ENCODE measurements around the gene ZNF391. TPM values are rescaled to one million over a fixed set of nuclear protein-coding genes. Genes with fewer than 3 reads are reported as not detected.

Gene ZNF391
- total RNA-seq, 1 donor from 2014 or later, result 7.2 TPM

- Histone ChIP-seq H3K4me3 (ENCODE audit: insufficient read depth, low read depth, low read length) (no peak overlapping the region), H3K9me3 (ENCODE audit: insufficient read depth, low read depth, low read length) (no peaks in the 10 kb centered on the region), H3K27ac (ENCODE audit: low read depth, low read length) (no peak overlapping the region), H3K4me2 (ENCODE audit: low read length) (no peak overlapping the region), H2AFZ (ENCODE audit: low read depth, low read length) (no peak overlapping the region), H3K27me3 (ENCODE audit: insufficient read depth, low read length) (no peaks in the 10 kb centered on the region), H3K9ac (ENCODE audit: low read length) (no peak overlapping the region), H4K20me1 (ENCODE audit: insufficient read depth, low read length) (no peaks in the 10 kb centered on the region), H3K4me1 (ENCODE audit: insufficient read depth, low read length) (no peaks in the 10 kb centered on the region), H3K79me2 (ENCODE audit: insufficient read depth, low read length) (no peaks in the 10 kb centered on the region), H3K36me3 (ENCODE audit: insufficient read depth, low read length) (no peaks in the 10 kb centered on the region)
- Mint-ChIP-seq H3K4me3 (ENCODE audit: unreplicated experiment) (no peak overlapping the region), H3K27me3 (ENCODE audit: low read depth, unreplicated experiment) (no peaks in the 10 kb centered on the region), H3K4me1 (ENCODE audit: low read depth, unreplicated experiment) (peaks cover 2% of the 10 kb centered on the region), H3K36me3 (ENCODE audit: low read depth, unreplicated experiment) (peaks cover 41% of the 10 kb centered on the region), H3K9me3 (ENCODE audit: unreplicated experiment) (peaks cover 27% of the 10 kb centered on the region), H3K27ac (ENCODE audit: unreplicated experiment) (no peak overlapping the region)
- TF ChIP-seq EZH2 (IDR thresholded peaks at IDR 0.05; ENCODE audit: insufficient read depth, low read length) (no peak), CTCF (IDR thresholded peaks at IDR 0.05; ENCODE audit: insufficient read depth, low read depth, low read length) (no peak)
- no peak for DNase-seq (ENCODE audit: low read depth)
- no peak for FAIRE-seq
Measured at GRCh38 chr6:27392623-27393022, 4.1 kb downstream of the ZNF391 start.

GRCh38 chr6:27394073-27394472 lies 5.5 kb downstream of the ZNF391 start:
- Mint-ChIP-seq H3K9me3 (ENCODE audit: unreplicated experiment) (peaks cover 39% of the 10 kb centered on the region), H3K4me3 (ENCODE audit: unreplicated experiment) (no peak overlapping the region), H3K27me3 (ENCODE audit: low read depth, unreplicated experiment) (no peaks in the 10 kb centered on the region), H3K4me1 (ENCODE audit: low read depth, unreplicated experiment) (peaks cover 2% of the 10 kb centered on the region), H3K27ac (ENCODE audit: unreplicated experiment) (no peak overlapping the region), H3K36me3 (ENCODE audit: low read depth, unreplicated experiment) (peaks cover 55% of the 10 kb centered on the region)
- FAIRE-seq (no peak), DNase-seq (ENCODE audit: low read depth) (no peak)
- no peak overlapping the region for H3K27ac ChIP-seq (ENCODE audit: low read depth, low read length)
- no peaks in the 10 kb centered on the region for H3K9me3 ChIP-seq (ENCODE audit: insufficient read depth, low read depth, low read length)
- no peaks in the 10 kb centered on the region for H3K36me3 ChIP-seq (ENCODE audit: insufficient read depth, low read length)
- no peak overlapping the region for H3K4me3 ChIP-seq (ENCODE audit: insufficient read depth, low read depth, low read length)
- no peak overlapping the region for H3K4me2 ChIP-seq (ENCODE audit: low read length)
- no peaks in the 10 kb centered on the region for H3K27me3 ChIP-seq (ENCODE audit: insufficient read depth, low read length)
- TF ChIP-seq EZH2 (IDR thresholded peaks at IDR 0.05; ENCODE audit: insufficient read depth, low read length), result no peak
- TF ChIP-seq CTCF (IDR thresholded peaks at IDR 0.05; ENCODE audit: insufficient read depth, low read depth, low read length), result no peak
- H2AFZ ChIP-seq (ENCODE audit: low read depth, low read length), result no peak overlapping the region
- H3K4me1 ChIP-seq (ENCODE audit: insufficient read depth, low read length), result no peaks in the 10 kb centered on the region
- no peaks in the 10 kb centered on the region for H3K79me2 ChIP-seq (ENCODE audit: insufficient read depth, low read length)
- no peak overlapping the region for H3K9ac ChIP-seq (ENCODE audit: low read length)
- no peaks in the 10 kb centered on the region for H4K20me1 ChIP-seq (ENCODE audit: insufficient read depth, low read length)

GRCh38 chr6:27400877-27401642 lies 12.5 kb downstream of the ZNF391 start:
- H3K4me2 ChIP-seq (ENCODE audit: low read length), result no peak overlapping the region
- no peak for TF ChIP-seq CTCF (IDR thresholded peaks at IDR 0.05; ENCODE audit: insufficient read depth, low read depth, low read length)
- no peak for TF ChIP-seq EZH2 (IDR thresholded peaks at IDR 0.05; ENCODE audit: insufficient read depth, low read length)
- Mint-ChIP-seq H3K9me3 (ENCODE audit: unreplicated experiment) (peaks cover 63% of the 10 kb centered on the region), H3K36me3 (ENCODE audit: low read depth, unreplicated experiment) (peaks cover 76% of the 10 kb centered on the region), H3K4me3 (ENCODE audit: unreplicated experiment) (no peak overlapping the region), H3K27me3 (ENCODE audit: low read depth, unreplicated experiment) (no peaks in the 10 kb centered on the region), H3K27ac (ENCODE audit: unreplicated experiment) (no peak overlapping the region), H3K4me1 (ENCODE audit: low read depth, unreplicated experiment) (no peaks in the 10 kb centered on the region)
- no peaks in the 10 kb centered on the region for H3K36me3 ChIP-seq (ENCODE audit: insufficient read depth, low read length)
- no peak overlapping the region for H3K4me3 ChIP-seq (ENCODE audit: insufficient read depth, low read depth, low read length)
- FAIRE-seq (no peak), DNase-seq (ENCODE audit: low read depth) (no peak)
- no peaks in the 10 kb centered on the region for H3K27me3 ChIP-seq (ENCODE audit: insufficient read depth, low read length)
- H2AFZ ChIP-seq (ENCODE audit: low read depth, low read length), result no peak overlapping the region
- H3K9me3 ChIP-seq (ENCODE audit: insufficient read depth, low read depth, low read length), result peaks cover 18% of the 10 kb centered on the region
- no peaks in the 10 kb centered on the region for H3K4me1 ChIP-seq (ENCODE audit: insufficient read depth, low read length)
- H3K9ac ChIP-seq (ENCODE audit: low read length), result no peak overlapping the region
- no peaks in the 10 kb centered on the region for H3K79me2 ChIP-seq (ENCODE audit: insufficient read depth, low read length)
- no peaks in the 10 kb centered on the region for H4K20me1 ChIP-seq (ENCODE audit: insufficient read depth, low read length)
- H3K27ac ChIP-seq (ENCODE audit: low read depth, low read length), result no peak overlapping the region

Data from astrocyte (in vitro differentiated cells and primary cell).